ENCODE measurements around the gene NMS. TPM values are rescaled to one million over a fixed set of nuclear protein-coding genes. Genes with fewer than 3 reads are reported as not detected.

The NMS gene
- total and polyA plus RNA-seq, 2 of the 13 experiments (the other 11 are each of a cell fraction or from before 2014, with no cell fraction given) = not detected

DNA sequence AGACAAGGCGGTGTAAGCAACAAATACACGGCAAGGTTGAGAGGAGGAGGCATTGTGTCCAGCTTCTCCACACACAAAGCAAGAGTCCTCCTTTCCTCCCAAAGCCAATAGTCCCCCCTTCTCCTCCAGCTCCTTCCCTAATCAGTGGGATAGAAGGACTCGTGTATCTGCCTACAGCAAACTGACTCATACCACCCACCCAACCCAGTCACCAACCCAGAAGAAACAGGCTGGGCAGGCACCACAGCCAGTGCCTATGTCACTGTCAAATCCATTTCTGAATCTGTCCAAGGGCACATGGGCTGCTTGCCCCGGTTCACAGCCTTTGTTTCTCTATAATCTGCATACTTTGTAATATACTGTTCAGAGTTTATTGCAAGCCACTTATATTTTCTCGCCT, 19.2 kb upstream of the NMS start:
- Histone ChIP-seq H3K79me2 (ENCODE audit: insufficient read depth, low read length) (no peaks in the 10 kb centered on the region), H3K27me3 (ENCODE audit: control insufficient read depth in 1 of 2, insufficient read depth in 2 of 2, low read length in 2 of 2) (peaks cover 0 to 16% of the 10 kb centered on the region in 2 experiments; a peak in 2 of 5 replicates), H3K36me3 (replicated peaks in 1 of 2; ENCODE audit: control insufficient read depth in 1 of 2, insufficient read depth in 2 of 2, low read length in 2 of 2) (no peaks in the 10 kb centered on the region), H3K4me1 (ENCODE audit: insufficient read depth, low read length) (no peaks in the 10 kb centered on the region), H3K4me2 (ENCODE audit: low read depth, low read length) (no peak overlapping the region), H3K9me3 (ENCODE audit: low read length) (peaks cover 13% of the 10 kb centered on the region), H2AFZ (ENCODE audit: low read length) (no peak overlapping the region), H3K4me3 (replicated peaks in 1 of 3; ENCODE audit: insufficient read depth in 1 of 3, low read depth in 2 of 3, low read length in 3 of 3) (no peak overlapping the region), H4K20me1 (ENCODE audit: insufficient read depth, low read length) (no peaks in the 10 kb centered on the region), H3K27ac (ENCODE audit: extremely low read length, insufficient read depth, low read length) (no peak overlapping the region), H3K9ac (ENCODE audit: insufficient read depth, low read depth, low read length) (no peak overlapping the region)
- DNase-seq (ENCODE audit: low spot score) = no peak
- in situ Hi-C loops (cut with HindIII; ENCODE audit: extremely low pct_ligation_motif_present, low pct_unique_long_range_greater_than_20kb) = no loop called here
- intact Hi-C loops (cut with micrococcal nuclease; ENCODE audit: unreplicated experiment) = no loop called here
- POLR2A ChIA-PET = no interaction called here
- CTCF ChIA-PET (ENCODE audit: low intra/inter-chr PET ratio, low total read pairs) = no interaction called here
- no peak for ATAC-seq
- no TSS peak for BruUV-seq (replicated peaks)
- no peak for TF ChIP-seq REXO4 (CRISPR knock-in tag; IDR thresholded peaks at IDR 0.05; ENCODE audit: borderline replicate concordance)
- TF ChIP-seq SUZ12 (IDR thresholded peaks at IDR 0.05; ENCODE audit: low read depth, low read length) = no peak
- TF ChIP-seq HMG20B (CRISPR knock-in tag; conservative IDR thresholded peaks at IDR 0.05) = no peak
- TF ChIP-seq, protein P1, sequence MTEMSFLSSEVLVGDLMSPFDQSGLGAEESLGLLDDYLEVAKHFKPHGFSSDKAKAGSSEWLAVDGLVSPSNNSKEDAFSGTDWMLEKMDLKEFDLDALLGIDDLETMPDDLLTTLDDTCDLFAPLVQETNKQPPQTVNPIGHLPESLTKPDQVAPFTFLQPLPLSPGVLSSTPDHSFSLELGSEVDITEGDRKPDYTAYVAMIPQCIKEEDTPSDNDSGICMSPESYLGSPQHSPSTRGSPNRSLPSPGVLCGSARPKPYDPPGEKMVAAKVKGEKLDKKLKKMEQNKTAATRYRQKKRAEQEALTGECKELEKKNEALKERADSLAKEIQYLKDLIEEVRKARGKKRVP (CRISPR knock-in tag; IDR thresholded peaks at IDR 0.05) = no peak
- no peak for TF ChIP-seq HOMEZ (CRISPR knock-in tag; IDR thresholded peaks at IDR 0.05; ENCODE audit: low read depth)
- FAIRE-seq = no peak
- WGBS (ENCODE audit: low lambda C conversion rate) = 2% methylated on average over 5 of the region's 5 CpGs

DNA sequence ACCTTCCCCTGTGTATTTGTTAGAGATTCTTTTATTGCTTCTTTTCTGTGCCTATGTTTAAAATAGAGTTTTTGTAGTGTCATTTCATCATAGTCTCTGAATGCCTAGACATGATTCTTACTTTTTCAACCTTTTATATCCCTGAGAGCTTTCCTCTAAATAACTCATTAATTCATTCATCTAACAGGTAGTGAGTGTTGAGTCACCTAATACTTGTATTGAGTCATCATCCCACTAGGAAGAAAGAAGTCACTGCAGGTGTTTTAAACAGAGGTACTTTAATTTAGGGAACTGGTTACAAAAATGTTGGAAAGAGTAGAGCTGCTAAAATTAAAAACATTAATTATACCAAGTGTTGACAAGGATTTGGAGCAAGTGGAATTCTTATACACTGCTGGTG, 18.5 kb upstream of the NMS start:
- intact Hi-C loops (cut with micrococcal nuclease; ENCODE audit: unreplicated experiment) = no loop called here
- POLR2A ChIA-PET = no interaction called here
- no peak for TF ChIP-seq RFX3 (CRISPR knock-in tag; IDR thresholded peaks at IDR 0.05)
- no peak for TF ChIP-seq NFE2L1 (CRISPR knock-in tag; IDR thresholded peaks at IDR 0.05; ENCODE audit: borderline replicate concordance)
- TF ChIP-seq HIVEP1 (CRISPR knock-in tag; IDR thresholded peaks at IDR 0.05) = no peak
- no peak for TF ChIP-seq ZNF367 (CRISPR knock-in tag; IDR thresholded peaks at IDR 0.05; ENCODE audit: borderline replicate concordance)
- TF ChIP-seq FOXA3 (CRISPR knock-in tag; IDR thresholded peaks at IDR 0.05) = no peak
- no peak for TF ChIP-seq PLSCR1 (CRISPR knock-in tag; IDR thresholded peaks at IDR 0.05; ENCODE audit: borderline replicate concordance)
- no peak for TF ChIP-seq ZNF841 (CRISPR knock-in tag; IDR thresholded peaks at IDR 0.05; ENCODE audit: borderline replicate concordance)
- TF ChIP-seq PCBP1 (IDR thresholded peaks at IDR 0.05; ENCODE audit: borderline replicate concordance, low read depth, low read length) = no peak
- TF ChIP-seq FOSL1 (CRISPR knock-in tag; IDR thresholded peaks at IDR 0.05; ENCODE audit: borderline replicate concordance) = no peak

More for the DNA sequence above, 18.5 kb upstream of the NMS start:
- H3K27me3 ChIP-seq (ENCODE audit: control insufficient read depth in 1 of 2, insufficient read depth in 2 of 2, low read length in 2 of 2) = peaks cover 0 to 16% of the 10 kb centered on the region in 2 experiments; a peak in 2 of 5 replicates
- H3K36me3 ChIP-seq (replicated peaks in 1 of 2; ENCODE audit: control insufficient read depth in 1 of 2, insufficient read depth in 2 of 2, low read length in 2 of 2) = no peaks in the 10 kb centered on the region
- H3K4me1 ChIP-seq (ENCODE audit: insufficient read depth, low read length) = no peaks in the 10 kb centered on the region
- no TSS peak for BruUV-seq (replicated peaks)
- FAIRE-seq (no peak), ATAC-seq (no peak), DNase-seq (ENCODE audit: low spot score) (no peak)
- in situ Hi-C loops (cut with HindIII; ENCODE audit: extremely low pct_ligation_motif_present, low pct_unique_long_range_greater_than_20kb) = no loop called here
- no peaks in the 10 kb centered on the region for H4K20me1 ChIP-seq (ENCODE audit: insufficient read depth, low read length)
- no peak overlapping the region for H2AFZ ChIP-seq (ENCODE audit: low read length)
- H3K4me3 ChIP-seq (replicated peaks in 1 of 3; ENCODE audit: insufficient read depth in 1 of 3, low read depth in 2 of 3, low read length in 3 of 3) = no peak overlapping the region
- CTCF ChIA-PET (ENCODE audit: low intra/inter-chr PET ratio, low total read pairs) = no interaction called here
- H3K9me3 ChIP-seq (ENCODE audit: low read length) = peaks cover 15% of the 10 kb centered on the region
- no peak overlapping the region for H3K4me2 ChIP-seq (ENCODE audit: low read depth, low read length)
- no peak overlapping the region for H3K27ac ChIP-seq (ENCODE audit: extremely low read length, insufficient read depth, low read length)
- H3K9ac ChIP-seq (ENCODE audit: insufficient read depth, low read depth, low read length) = no peak overlapping the region
- no peaks in the 10 kb centered on the region for H3K79me2 ChIP-seq (ENCODE audit: insufficient read depth, low read length)
